HG03354 (cell line): ENCODE data around the gene GALNS.
"Not testable (repeated sequence)": the region's sequence is repeated elsewhere in the genome, so short reads cannot be mapped to it uniquely, and the experiment has no call there.

ENCODE experiments used
- ATAC-seq: cut with Tn5 transposase; IDR thresholded peaks from one replicate; pipeline ENCODE4 v1.9.1; 2021; ENCODE audit warnings: mild to moderate bottlenecking; ENCODE audit not compliant: unreplicated experiment, poor library complexity, severe bottlenecking

GALNS gene

DNA sequence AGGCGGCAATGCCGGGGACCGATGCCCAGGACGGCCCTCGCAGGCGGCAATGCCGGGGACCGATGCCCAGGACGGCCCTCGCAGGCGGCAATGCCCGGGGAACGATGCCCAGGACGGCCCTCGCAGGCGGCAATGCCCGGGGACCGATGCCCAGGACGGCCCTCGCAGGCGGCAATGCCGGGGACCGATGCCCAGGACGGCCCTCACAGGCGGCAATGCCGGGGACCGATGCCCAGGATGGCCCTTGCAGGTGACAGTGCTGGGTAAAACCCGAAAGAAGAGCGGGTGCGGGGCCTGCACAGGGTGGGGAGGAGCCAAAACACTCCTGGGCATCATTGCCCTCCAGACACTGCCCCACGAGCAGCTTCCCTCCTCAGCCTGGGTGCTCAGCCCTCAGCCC lies 33.1 kb downstream of the GALNS start:
- not testable (repeated sequence) for ATAC-seq

GRCh38 chr16:88822281-88823040 lies 34.3 kb downstream of the GALNS start:
- no peak for ATAC-seq

DNA sequence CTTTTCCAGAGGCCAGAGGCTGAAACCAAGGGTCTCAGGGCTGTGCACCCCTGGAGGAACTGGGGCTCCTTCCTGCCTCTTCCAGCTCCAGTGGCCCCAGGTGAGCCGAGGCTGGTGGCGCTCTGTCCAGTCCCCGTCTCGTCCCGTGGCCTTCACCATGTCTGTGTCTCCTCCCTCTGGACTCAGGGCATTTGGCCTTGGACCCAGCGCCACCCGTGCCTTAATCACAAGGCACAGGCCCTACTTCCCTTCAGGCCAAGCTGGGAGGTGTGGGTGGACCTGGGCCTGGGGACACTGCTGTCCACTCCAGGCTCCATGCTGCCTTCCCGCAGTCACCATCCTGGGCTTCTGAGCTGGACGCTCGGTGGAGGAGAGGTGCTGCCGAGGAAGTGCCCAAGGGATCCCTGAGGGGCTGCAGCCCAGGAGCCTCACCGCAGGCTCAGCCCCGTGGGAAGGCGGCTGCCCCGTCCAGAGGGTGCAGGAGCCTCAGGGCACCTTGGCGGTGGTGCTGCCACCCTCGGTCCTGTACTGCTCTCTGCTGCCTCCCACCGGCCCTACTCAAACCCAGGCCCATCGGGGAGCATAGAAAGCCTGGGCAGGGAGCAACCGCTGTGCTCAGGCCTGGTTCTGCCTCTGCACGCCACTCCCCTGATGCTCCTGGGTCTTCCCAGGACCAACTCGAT lies 35.4 kb downstream of the GALNS start:
- ATAC-seq: no peak

- ATAC-seq: no peak
These were observed 36.2 kb downstream of the GALNS start for GRCh38 chr16:88820385-88821025.

DNA sequence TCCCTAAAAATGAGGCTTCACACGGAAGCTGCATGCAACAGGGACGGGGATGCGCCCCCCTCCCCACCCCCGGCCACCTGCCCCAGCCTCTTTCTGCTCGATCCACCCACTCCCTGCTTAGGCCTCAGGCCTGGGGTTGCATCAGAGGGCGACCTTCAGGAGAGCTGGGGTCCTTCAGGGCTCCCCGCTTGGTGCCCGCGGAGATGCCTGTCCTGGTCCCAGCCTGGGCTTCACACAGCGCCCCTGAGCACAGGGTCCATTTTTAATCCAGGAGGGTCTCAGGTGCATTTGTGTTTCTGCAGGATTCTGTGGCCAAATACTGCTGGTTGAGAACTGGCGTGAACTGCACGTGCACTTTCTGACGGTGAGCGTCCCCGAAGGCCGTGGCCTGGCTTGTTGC lies 37.6 kb downstream of the GALNS start:
- no peak for ATAC-seq

GRCh38 chr16:88818575-88818874 lies 38.2 kb downstream of the GALNS start:
- ATAC-seq: no peak

DNA sequence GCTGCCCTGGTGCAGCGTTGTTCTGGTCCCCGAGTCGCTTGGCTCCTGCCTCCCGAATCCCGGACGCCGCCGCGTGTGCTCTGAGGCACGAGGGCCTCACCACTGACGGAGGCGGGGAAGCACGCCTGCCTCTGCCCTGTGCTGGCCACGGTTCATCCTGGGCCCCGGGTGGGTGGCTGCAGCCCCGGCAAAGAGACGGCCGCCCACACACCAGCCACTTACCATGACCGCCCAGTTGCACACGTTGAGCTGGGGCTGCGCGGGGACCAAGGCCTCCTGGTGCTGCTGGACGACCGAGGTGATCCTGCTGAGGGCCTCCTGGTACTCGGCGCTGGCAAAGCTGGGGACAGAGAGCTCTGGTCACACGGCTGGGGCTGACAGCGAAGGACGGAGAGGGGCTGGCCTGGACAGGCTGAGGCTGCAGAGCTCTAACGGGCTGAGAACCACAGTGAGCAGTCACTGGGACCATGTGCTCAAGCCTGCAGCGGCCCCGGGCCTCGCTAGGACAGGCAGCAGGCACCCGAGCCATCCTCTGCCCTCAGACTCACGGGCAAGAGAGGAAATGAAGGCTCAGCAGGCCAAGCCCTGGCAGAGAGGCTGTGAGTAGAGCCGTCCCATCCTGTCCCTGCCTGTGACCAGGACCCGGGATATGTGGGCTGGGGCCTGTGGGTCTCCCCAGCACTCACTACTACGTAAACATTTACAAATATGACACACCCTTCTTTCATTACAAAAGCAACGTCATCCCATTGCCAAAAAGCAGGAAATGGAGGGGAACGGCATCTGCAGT lies 38.8 kb downstream of the GALNS start:
- ATAC-seq: no peak

DNA sequence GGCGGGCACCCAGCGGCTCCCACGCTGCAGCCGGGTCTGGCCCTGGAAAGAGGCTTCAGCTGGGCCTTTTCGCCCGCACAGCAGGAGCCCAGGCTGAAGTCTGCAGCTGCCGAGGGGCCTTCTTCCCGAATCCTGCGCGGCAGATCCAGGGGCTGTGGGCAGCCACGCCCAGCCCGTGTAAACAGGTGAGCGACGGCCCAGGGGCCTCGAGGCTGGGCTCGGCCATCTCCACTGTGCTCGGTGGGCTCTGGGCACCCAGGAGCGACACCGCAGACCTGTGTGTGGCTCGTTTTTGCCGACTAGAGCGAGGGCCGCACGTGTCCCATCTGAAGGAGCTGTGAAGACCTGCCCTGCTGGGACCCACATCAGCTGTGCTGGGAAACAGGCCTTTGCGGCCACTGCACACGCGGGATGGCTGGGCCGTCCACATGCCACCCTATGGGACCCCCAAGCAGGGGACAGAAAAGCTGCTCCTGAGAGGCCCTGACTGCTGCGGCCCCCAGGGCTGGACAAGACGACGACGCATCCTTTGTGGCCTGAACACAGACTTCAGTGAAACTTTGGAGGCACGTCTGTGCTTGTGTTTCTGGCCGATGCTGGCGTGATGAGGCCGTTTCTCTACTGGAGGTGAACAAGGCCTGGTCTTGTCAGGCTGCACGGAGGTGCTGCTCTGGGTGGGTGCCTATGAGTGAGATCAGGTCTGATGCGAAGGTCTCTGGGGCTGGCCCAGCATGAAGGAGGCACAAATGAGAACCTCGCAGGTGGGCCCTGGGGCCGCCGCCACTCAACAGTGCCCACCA lies 39.8 kb downstream of the GALNS start:
- no peak for ATAC-seq

GRCh38 chr16:88815901-88816589 lies 40.7 kb downstream of the GALNS start:
- no peak for ATAC-seq

GRCh38 chr16:88815227-88815626 lies 41.5 kb downstream of the GALNS start:
- no peak for ATAC-seq

DNA sequence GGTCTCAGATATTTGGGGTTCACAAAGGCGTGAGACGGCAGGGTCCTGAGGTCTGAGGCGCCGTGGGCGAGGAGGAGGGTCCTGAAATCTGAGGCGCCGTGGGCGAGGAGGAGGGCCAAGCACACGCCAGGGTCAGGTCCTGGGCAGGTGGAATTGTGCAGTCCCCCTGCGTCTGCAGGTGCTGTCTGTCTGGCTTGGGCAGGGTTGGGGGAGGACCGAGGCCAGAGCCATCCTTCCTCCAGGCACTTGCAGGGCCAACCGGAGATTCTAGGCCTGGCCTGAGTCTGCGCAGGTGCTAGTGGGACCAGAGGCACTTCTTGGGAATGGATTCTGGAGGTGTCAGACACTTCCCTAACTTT lies 42.6 kb downstream of the GALNS start:
- no peak for ATAC-seq

- ATAC-seq: no peak
These were observed 43.2 kb downstream of the GALNS start for GRCh38 chr16:88813269-88814143.

DNA sequence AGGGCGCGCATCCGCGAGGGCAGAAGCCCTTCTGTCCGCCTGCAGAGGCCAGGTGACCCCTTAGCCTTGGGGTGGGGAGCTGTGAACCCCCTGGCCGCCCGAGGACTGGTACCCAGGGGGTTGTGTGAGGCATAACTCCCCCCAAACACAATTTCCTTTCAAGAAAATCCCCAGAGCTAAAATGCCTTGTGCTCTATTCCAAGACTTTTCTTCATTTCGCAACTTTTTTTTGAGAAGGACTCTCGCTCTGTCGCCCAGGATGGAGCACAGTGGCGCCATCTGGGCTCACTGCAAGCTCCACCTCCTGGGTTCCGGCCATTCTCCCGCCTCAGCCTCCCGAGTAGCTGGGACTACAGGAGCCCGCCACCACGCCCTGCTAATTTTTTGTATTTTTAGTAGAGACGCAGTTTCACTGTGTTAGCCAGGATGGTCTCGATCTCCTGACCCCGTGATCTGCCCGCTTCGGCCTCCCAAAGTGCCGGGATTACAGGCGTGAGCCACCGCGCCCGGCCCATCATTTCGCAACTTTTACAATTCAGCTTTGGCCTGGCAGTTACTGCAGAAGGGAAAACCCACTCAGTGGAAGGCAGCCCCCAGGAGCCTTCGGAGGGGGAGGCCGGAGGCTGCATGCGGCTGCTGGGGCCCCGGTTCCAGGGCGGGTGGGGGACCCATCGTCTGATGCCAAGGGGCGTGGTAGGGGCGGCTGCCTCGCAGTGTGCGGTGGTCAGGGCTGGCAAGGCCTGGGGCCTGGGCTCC lies 44.1 kb downstream of the GALNS start:
- no peak for ATAC-seq

DNA sequence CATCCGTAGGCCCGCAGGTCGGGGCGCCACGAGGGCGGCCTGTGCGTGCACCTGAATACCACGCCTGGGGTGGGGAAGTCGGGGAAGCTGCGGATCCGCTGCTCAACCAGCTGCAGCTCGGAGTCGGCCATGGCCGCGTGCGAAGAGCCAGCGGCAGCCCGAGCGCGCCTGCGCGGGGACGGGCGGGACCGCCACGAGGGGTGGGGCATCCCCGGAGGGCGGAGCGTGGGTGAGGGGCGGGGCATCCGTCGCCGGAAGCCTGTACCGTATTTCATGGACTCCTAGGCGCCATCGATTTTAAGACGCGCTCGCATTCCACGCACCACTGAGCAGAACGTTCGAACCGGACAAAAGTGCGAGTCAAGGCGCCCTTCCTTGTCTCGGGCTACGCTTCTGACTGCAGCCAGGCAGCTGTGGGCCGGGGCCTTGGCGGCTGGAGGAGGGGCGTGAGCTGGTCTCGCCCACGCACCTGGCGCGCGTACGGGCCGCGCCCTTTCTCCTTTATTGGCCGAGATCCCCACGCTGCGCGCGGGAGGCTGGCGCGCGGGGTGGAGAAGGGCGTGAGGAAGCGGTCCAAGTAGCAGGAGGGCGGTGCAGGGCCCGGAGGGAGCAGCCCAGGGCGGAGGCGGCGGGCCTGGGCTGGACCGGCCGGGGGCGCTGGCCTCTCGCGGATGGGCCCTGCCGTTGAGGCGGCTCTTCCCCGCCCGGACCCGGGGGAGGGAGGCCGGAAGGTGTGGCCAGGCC lies 44.8 kb downstream of the GALNS start, which contains the start of gene APRT:
Gene APRT, minus strand, starts transcription at position 160 of the 744 bp plus-strand sequence. Its CDS starts 29 bp downstream, at position 131.
- ATAC-seq: peak; percentile 77

- ATAC-seq: peak; percentile 60
These were observed 45.6 kb downstream of the GALNS start for GRCh38 chr16:88810912-88811768.
